ENCODE data around the gene IRGQ.

IRGQ gene

DNA sequence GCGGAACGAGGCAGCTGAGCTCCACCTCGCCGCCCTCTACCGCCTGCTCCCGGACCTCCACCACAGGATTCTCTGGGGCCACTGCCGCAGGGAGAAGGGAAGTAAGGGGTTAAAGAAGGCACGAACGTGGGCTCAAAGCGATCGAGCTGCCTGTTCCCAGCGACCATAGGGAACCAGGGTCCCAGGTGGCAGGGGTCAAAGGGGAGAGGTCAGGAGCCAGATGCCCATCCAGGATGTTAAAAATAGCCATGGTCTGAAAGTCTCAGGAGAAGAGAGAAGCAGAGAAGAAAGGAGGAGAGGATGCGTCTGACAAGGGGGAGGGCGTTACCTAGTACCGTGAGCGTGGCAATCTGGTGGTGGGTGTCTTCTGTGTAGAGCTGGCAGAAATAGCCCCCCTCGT lies 30.9 kb upstream of the IRGQ start:
- no peaks in the 10 kb centered on the region for H3K27me3 ChIP-seq (ENCODE audit: control insufficient read depth, low read length)
- 0 out of 2 replicates have a peak, but pooled peaks cover under 1% of the 10 kb centered on the region for H3F3A ChIP-seq (ENCODE audit: control insufficient read depth, insufficient read depth)
- TF ChIP-seq CTCF (IDR thresholded peaks at IDR 0.05; ENCODE audit: low read depth, low read length, poor library complexity, severe bottlenecking) (no peak), EZH2phosphoT487 (IDR thresholded peaks at IDR 0.05; ENCODE audit: borderline replicate concordance, low read length) (no peak)
- H3K4me2 ChIP-seq (ENCODE audit: low read length) = no peak overlapping the region
- H3K79me2 ChIP-seq (ENCODE audit: control insufficient read depth, low read length) = no peaks in the 10 kb centered on the region
- no peaks in the 10 kb centered on the region for H3K9me2 ChIP-seq (replicated peaks; ENCODE audit: control insufficient read depth, low read length)
- no peaks in the 10 kb centered on the region for H3K9me3 ChIP-seq (ENCODE audit: control insufficient read depth, insufficient read depth, low read length)
- no peaks in the 10 kb centered on the region for H3K36me3 ChIP-seq (ENCODE audit: control insufficient read depth, low read length)
- H3K4me1 ChIP-seq (ENCODE audit: control insufficient read depth, low read length) = peaks cover 9% of the 10 kb centered on the region
- no peak overlapping the region for H3K27ac ChIP-seq (ENCODE audit: low read depth, low read length)
- H4K20me1 ChIP-seq (ENCODE audit: control insufficient read depth, insufficient read depth, low read depth, low read length) = no peaks in the 10 kb centered on the region
- no peak overlapping the region for H3K4me3 ChIP-seq (ENCODE audit: low read length)

DNA sequence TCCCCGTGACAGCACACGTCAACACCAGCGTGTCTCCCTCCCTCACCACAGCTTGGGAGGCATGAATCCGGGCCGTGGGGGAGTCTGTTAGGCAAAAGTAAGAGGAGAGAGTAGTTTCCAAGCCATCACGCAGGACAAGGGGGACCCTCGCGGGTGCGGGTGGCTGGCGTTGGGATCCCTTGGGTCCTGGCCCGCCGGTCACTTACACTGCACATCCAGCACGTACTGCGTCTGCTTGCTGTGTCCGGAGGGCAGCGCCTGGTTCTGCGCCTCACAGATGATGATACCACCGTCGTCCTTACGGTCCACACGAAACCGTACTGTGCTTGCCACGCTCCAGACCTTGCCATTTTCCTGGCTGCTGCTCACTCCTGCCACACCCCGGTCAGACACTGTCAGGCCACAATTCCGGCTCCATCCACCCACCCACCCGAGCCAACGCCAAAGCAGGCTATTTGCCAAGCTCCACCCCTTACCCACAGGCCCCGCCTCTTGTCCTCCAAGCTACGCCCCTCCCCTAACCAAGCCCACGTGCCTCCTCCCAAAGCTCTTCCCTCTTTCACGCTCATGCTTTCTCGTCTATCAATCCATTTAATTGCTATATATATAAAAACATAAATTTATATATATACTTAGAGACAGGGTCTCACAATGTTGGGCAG lies 30.1 kb upstream of the IRGQ start:
- H3F3A ChIP-seq (ENCODE audit: control insufficient read depth, insufficient read depth) = peaks cover 5% of the 10 kb centered on the region; the same call in 1 of the 2 replicates
- no peaks in the 10 kb centered on the region for H4K20me1 ChIP-seq (ENCODE audit: control insufficient read depth, insufficient read depth, low read depth, low read length)
- H3K9me3 ChIP-seq (ENCODE audit: control insufficient read depth, insufficient read depth, low read length) = no peaks in the 10 kb centered on the region
- no peak overlapping the region for H3K4me3 ChIP-seq (ENCODE audit: low read length)
- H3K9me2 ChIP-seq (replicated peaks; ENCODE audit: control insufficient read depth, low read length) = no peaks in the 10 kb centered on the region
- H3K4me2 ChIP-seq (ENCODE audit: low read length) = no peak overlapping the region
- no peak overlapping the region for H3K27ac ChIP-seq (ENCODE audit: low read depth, low read length)
- no peak for TF ChIP-seq EZH2phosphoT487 (IDR thresholded peaks at IDR 0.05; ENCODE audit: borderline replicate concordance, low read length)
- no peak for TF ChIP-seq CTCF (IDR thresholded peaks at IDR 0.05; ENCODE audit: low read depth, low read length, poor library complexity, severe bottlenecking)
- peaks cover 9% of the 10 kb centered on the region for H3K4me1 ChIP-seq (ENCODE audit: control insufficient read depth, low read length)
- H3K36me3 ChIP-seq (ENCODE audit: control insufficient read depth, low read length) = no peaks in the 10 kb centered on the region
- H3K79me2 ChIP-seq (ENCODE audit: control insufficient read depth, low read length) = no peaks in the 10 kb centered on the region; the same call in 1 of the 2 replicates
- no peaks in the 10 kb centered on the region for H3K27me3 ChIP-seq (ENCODE audit: control insufficient read depth, low read length)

DNA sequence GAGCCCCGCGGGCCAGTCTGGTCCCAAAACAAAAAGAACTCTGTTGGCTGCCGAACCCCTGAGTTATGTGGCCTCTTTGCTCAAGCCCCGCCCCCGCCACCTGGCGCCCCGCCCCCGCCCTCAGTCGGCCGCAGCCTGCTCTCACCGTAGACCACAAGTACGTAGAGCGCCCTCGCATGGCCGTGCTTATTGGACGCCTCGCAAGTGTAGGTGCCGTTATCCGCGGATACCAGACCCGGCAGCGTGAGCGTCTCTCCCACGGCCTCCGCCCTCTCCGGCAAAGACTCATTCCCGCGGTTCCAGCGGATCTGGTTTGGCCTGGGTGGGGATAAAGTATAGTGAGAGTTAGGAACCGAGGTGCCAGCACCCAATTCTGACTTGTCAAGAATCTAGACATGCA lies 29.0 kb upstream of the IRGQ start:
- Histone ChIP-seq H3F3A (ENCODE audit: control insufficient read depth, insufficient read depth) (peaks cover 5% of the 10 kb centered on the region; the same call in 1 of the 2 replicates), H3K9me3 (ENCODE audit: control insufficient read depth, insufficient read depth, low read length) (no peaks in the 10 kb centered on the region), H3K4me3 (ENCODE audit: low read length) (no peak overlapping the region), H3K27me3 (ENCODE audit: control insufficient read depth, low read length) (no peaks in the 10 kb centered on the region), H3K9me2 (replicated peaks; ENCODE audit: control insufficient read depth, low read length) (no peaks in the 10 kb centered on the region), H3K4me2 (ENCODE audit: low read length) (peak overlapping the region; percentile 29; the same call in 1 of the 2 replicates), H3K36me3 (ENCODE audit: control insufficient read depth, low read length) (peaks cover 5% of the 10 kb centered on the region), H4K20me1 (ENCODE audit: control insufficient read depth, insufficient read depth, low read depth, low read length) (no peaks in the 10 kb centered on the region), H3K27ac (ENCODE audit: low read depth, low read length) (no peak overlapping the region), H3K4me1 (ENCODE audit: control insufficient read depth, low read length) (peaks cover 20% of the 10 kb centered on the region), H3K79me2 (ENCODE audit: control insufficient read depth, low read length) (peaks cover 11% of the 10 kb centered on the region)
- TF ChIP-seq EZH2phosphoT487 (IDR thresholded peaks at IDR 0.05; ENCODE audit: borderline replicate concordance, low read length) (no peak), CTCF (IDR thresholded peaks at IDR 0.05; ENCODE audit: low read depth, low read length, poor library complexity, severe bottlenecking) (peak; percentile 57)

All from DOHH2 (cell line).